Endothelial cell of umbilical vein (primary cell): ENCODE measurements around the gene FOXO4. TPM values are rescaled to one million over a fixed set of nuclear protein-coding genes. Genes with fewer than 3 reads are reported as not detected.
A peak's percentile ranks its signal among the peaks of the same experiment; 100 is the strongest.

Experiments
- BruUV-seq: library from RNA; stranded (reverse); fragments of 400-500 nt; replicated peaks from 2 replicates; lab custom pipeline; 2021; lab: Mats Ljungman, UMichigan
- CTCF ChIA-PET: fragments of 300-600, 350-600 bp; sonication (Branson Sonifier 250); formaldehyde crosslinking; loops from one replicate; lab custom pipeline; 2021; ENCODE audit warnings: antibody characterized with exemption, inconsistent platforms; lab: Charles Lee
- POLR2A ChIA-PET: fragments of 300-600, 350-600 bp; sonication (Branson Sonifier 250); formaldehyde crosslinking; loops from one replicate; lab custom pipeline; 2021; ENCODE audit warnings: antibody characterized with exemption, inconsistent platforms; lab: Charles Lee
- DNase-seq: peaks from one replicate; pipeline ENCODE4 v3.0.0-alpha.2; 2011; ENCODE audit warnings: low read depth, low spot score
- FAIRE-seq: peaks from 2 replicates; lab custom pipeline; 2011; peaks lifted over from hg19 to GRCh38; lab: Jason Lieb, UNC
- H2AFZ ChIP-seq: 2 replicates; pipeline ENCODE4 v1.6.0; 2012; ENCODE audit warnings: low read depth, low read length, control low read depth, inconsistent platforms
- H3K27ac ChIP-seq: 2 replicates; pipeline ENCODE4 v1.5.1; 2011; ENCODE audit warnings: low read depth, mild to moderate bottlenecking, control low read depth, low read length, moderate library complexity; ENCODE audit not compliant: insufficient read depth
- H3K27me3 ChIP-seq, 2 experiments: 2 replicates each; pipeline versions ENCODE4 v1.6.0 to v1.6.1; 2011; ENCODE audit warnings: low read length in 2 of 2, mixed read lengths in 1 of 2; ENCODE audit not compliant: control insufficient read depth in 2 of 2, insufficient read depth in 2 of 2
- H3K36me3 ChIP-seq, 2 experiments: 2 replicates in 1 of 2; 3 replicates in 1 of 2; pipeline ENCODE4 v1.5.1; 2011; ENCODE audit warnings: low read length in 2 of 2, mild to moderate bottlenecking in 1 of 2, moderate library complexity in 1 of 2; ENCODE audit not compliant: control insufficient read depth in 2 of 2, insufficient read depth in 2 of 2; ENCODE audit errors: extremely low read depth in 1 of 2
- H3K4me1 ChIP-seq: 3 replicates; pipeline ENCODE4 v1.5.1; 2011; ENCODE audit warnings: mild to moderate bottlenecking, low read length; ENCODE audit not compliant: control insufficient read depth, insufficient read depth; ENCODE audit errors: extremely low read depth
- H3K4me2 ChIP-seq: 2 replicates; pipeline ENCODE4 v1.6.1; 2011; ENCODE audit warnings: low read length, control low read depth, mixed read lengths; ENCODE audit not compliant: insufficient read depth
- H3K4me3 ChIP-seq, 3 experiments: fragments of 200-600 bp in 1 of 3; sonication (generic), shearing (Covaris generic) in 1 of 3; replicated peaks in 1 of 3; 2 replicates each; pipeline ENCODE4 v1.5.1; 2011 to 2016; ENCODE audit warnings: control low read depth in 3 of 3, low read length in 3 of 3, mild to moderate bottlenecking in 2 of 3, inconsistent platforms in 1 of 3, low read depth in 1 of 3, moderate library complexity in 1 of 3; ENCODE audit not compliant: insufficient read depth in 1 of 3
- H3K79me2 ChIP-seq: 2 replicates; pipeline ENCODE4 v1.6.0; 2012; ENCODE audit warnings: low read length, inconsistent platforms; ENCODE audit not compliant: control insufficient read depth, insufficient read depth
- H3K9ac ChIP-seq: replicated peaks from 2 replicates; pipeline ENCODE3; 2011; ENCODE audit warnings: low read length, control low read depth; ENCODE audit not compliant: insufficient read depth; ENCODE audit errors: extremely low read depth
- H3K9me1 ChIP-seq: replicated peaks from 3 replicates; pipeline ENCODE4 v1.6.0; 2011; ENCODE audit warnings: mild to moderate bottlenecking, low read length; ENCODE audit not compliant: control insufficient read depth, insufficient read depth; ENCODE audit errors: extremely low read depth
- H3K9me3 ChIP-seq: replicated peaks from 2 replicates; pipeline ENCODE4 v1.5.1; 2012; ENCODE audit warnings: low read length, inconsistent platforms; ENCODE audit not compliant: control insufficient read depth, insufficient read depth
- H4K20me1 ChIP-seq: replicated peaks from 2 replicates; pipeline ENCODE3; 2011; ENCODE audit warnings: mild to moderate bottlenecking, low read length; ENCODE audit not compliant: control insufficient read depth, insufficient read depth; ENCODE audit errors: extremely low read depth
- CTCF ChIP-seq, 2 donors: IDR thresholded peaks; 1 replicate in 1 of 2; 2 replicates in 1 of 2; pipeline ENCODE4 v1.5.1; 2011; ENCODE audit warnings: low read length in 2 of 2, mild to moderate bottlenecking in 2 of 2, moderate library complexity in 2 of 2, control low read depth in 1 of 2, inconsistent platforms in 1 of 2, low read depth in 1 of 2; ENCODE audit not compliant: insufficient read depth in 1 of 2; ENCODE audit errors: extremely low read depth in 1 of 2
- EZH2 ChIP-seq: IDR thresholded peaks from 2 replicates; pipeline ENCODE4 v1.6.1; 2012; ENCODE audit warnings: borderline replicate concordance, low read depth, mild to moderate bottlenecking, moderate library complexity, low read length, inconsistent platforms; ENCODE audit not compliant: severe bottlenecking
- FOS ChIP-seq: IDR thresholded peaks from 2 replicates; pipeline ENCODE4 v1.6.1; 2011; ENCODE audit warnings: mild to moderate bottlenecking, low read length, moderate library complexity, borderline replicate concordance; ENCODE audit not compliant: insufficient read depth
- GATA2 ChIP-seq: IDR thresholded peaks from 2 replicates; pipeline ENCODE4 v1.7.0; 2011; ENCODE audit warnings: low read depth, mild to moderate bottlenecking, moderate library complexity, mixed read lengths, low read length; ENCODE audit not compliant: insufficient read length, insufficient read depth
- JUN ChIP-seq: IDR thresholded peaks from 2 replicates; pipeline ENCODE4 v1.6.1; 2011; ENCODE audit warnings: borderline replicate concordance, low read depth; ENCODE audit not compliant: insufficient read length, insufficient read depth
- MAX ChIP-seq: IDR thresholded peaks from 2 replicates; pipeline ENCODE4 v1.6.1; 2011; ENCODE audit not compliant: insufficient read depth, insufficient read length
- MYC ChIP-seq: IDR thresholded peaks from one replicate; pipeline ENCODE4 v1.6.1; 2011; ENCODE audit warnings: mild to moderate bottlenecking, low read depth, low read length
- POLR2A ChIP-seq: IDR thresholded peaks from 2 replicates; pipeline ENCODE4 v1.6.1; 2012; ENCODE audit warnings: low read depth, mild to moderate bottlenecking, control low read depth, low read length
- POLR2AphosphoS5 ChIP-seq: IDR thresholded peaks from 2 replicates; pipeline ENCODE4 v1.6.1; 2012; ENCODE audit warnings: low read depth, mild to moderate bottlenecking, control low read depth, low read length, moderate library complexity; ENCODE audit not compliant: insufficient read depth
- dilution Hi-C: fragments of 300-500 bp; cut with MboI; formaldehyde crosslinking; loops from one replicate; pipeline ENCODE4 v1.15.0; 2019; ENCODE audit warnings: low sequenced_read_pairs; ENCODE audit not compliant: extremely low pct_ligation_motif_present
- intact Hi-C: fragments of 100-400 bp; cut with micrococcal nuclease; formaldehyde crosslinking; loops from one replicate; pipeline ENCODE4 v1.10.0; 2022
- polyA plus RNA-seq, 4 experiments: library from polyadenylated mRNA; depleted of rRNA in 3 of 4; stranded (reverse) in 3 of 4; unstranded in 1 of 4; fragments of >200 nt; gene quantifications; 2 replicates each; pipeline versions ENCODE4 v1.2.1 to v1.2.3, GENCODE V29; 2011 to 2012; ENCODE audit warnings: missing spikeins in 1 of 4
- total RNA-seq: library from RNA; stranded (reverse); gene quantifications from 2 replicates; pipeline ENCODE4 v1.2.3, GENCODE V29; 2021

The FOXO4 gene
- total and polyA plus RNA-seq, 2 donors (not counting 3 experiments of a cell fraction or from before 2014, with no cell fraction given) = 4.7 to 11.0 TPM

- Histone ChIP-seq H3K36me3 (peaks cover 0 to 11% of the 10 kb centered on the region in 2 experiments), H3K4me2 (no peak overlapping the region), H4K20me1 (no peaks in the 10 kb centered on the region), H3K4me3 (no peak overlapping the region), H3K9me3 (no peaks in the 10 kb centered on the region), H3K9ac (no peak overlapping the region), H3K4me1 (peaks cover 3% of the 10 kb centered on the region), H3K27me3 (no peaks in the 10 kb centered on the region), H3K27ac (no peak overlapping the region), H3K9me1 (no peaks in the 10 kb centered on the region), H3K79me2 (no peaks in the 10 kb centered on the region), H2AFZ (no peak overlapping the region)
- BruUV-seq = TSS peak; percentile 8
- peak; percentile 26 for FAIRE-seq
- POLR2A ChIA-PET = no interaction called here
- no peak for DNase-seq
- TF ChIP-seq POLR2A (no peak), MYC (no peak), JUN (no peak), FOS (no peak), GATA2 (no peak), MAX (no peak), EZH2 (no peak), CTCF (IDR thresholded peaks at IDR 0.05; ENCODE audit: extremely low read depth in 1 of 2, insufficient read depth in 1 of 2, low read depth in 1 of 2, low read length in 2 of 2) (no peak), POLR2AphosphoS5 (no peak)
- CTCF ChIA-PET = no interaction called here
- intact Hi-C loops (no loop called here), dilution Hi-C loops (no loop called here)
Measured at GRCh38 chrX:71143508-71143907, 47.9 kb downstream of the FOXO4 start.
